Stimulated activated CD4-positive, alpha-beta T cell treated with anti-CD3 and anti-CD28 coated beads, TNF-alpha, amount 100 ng/mL, for 48 hours (primary cell): ENCODE results near the gene WDR82.

Source experiments
- DNase-seq, 3 donors: peaks; one replicate each; pipeline ENCODE4 v3.0.0-alpha.2; 2020; ENCODE audit warnings: low read depth in 3 of 3

WDR82 gene

DNA sequence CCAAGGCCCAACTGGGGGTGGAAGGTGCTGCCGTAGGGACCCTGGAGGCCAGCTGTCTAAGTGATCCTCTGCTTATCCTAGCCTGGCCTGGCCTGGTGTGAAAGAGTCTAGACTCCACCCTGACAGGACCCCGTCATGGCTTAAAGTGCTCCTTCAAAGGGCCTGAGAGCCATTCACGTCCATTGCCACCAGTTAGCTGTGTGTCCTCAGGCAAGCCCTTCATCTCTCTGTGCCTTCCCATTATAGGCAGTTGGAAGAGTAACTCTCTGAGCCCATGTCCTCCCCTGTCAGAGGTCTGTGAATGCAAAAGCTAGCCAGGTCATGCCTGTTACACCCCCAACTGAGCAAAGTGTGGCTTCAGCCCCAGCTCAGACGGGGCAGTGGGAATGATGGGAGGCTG lies 28.5 kb upstream of the WDR82 start:
- no peak for DNase-seq

DNA sequence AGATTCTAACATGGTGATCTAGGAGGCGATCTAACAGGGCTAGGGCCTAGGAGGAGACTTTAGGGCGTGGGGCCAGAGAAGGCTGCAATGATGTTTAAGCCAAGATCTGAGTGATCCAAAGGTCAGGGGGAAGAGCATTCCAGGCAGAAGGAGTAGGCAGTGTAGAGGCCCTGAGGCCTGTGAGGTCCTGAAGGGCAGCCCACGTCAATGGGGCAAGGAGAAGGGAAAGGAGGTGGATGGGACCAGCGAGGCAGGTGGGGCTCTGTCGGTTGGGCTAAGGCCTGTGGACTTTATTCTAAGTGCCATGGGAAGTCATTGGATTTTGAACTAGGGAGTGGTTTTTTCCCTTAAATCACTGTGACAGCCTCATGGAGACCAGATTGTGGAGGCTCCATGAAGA lies 27.5 kb upstream of the WDR82 start:
- DNase-seq: no peak

GRCh38 chr3:52303811-52304210 lies 25.4 kb upstream of the WDR82 start:
- DNase-seq: no peak

- no peak for DNase-seq
These were observed 24.1 kb upstream of the WDR82 start for GRCh38 chr3:52302426-52303145.

DNA sequence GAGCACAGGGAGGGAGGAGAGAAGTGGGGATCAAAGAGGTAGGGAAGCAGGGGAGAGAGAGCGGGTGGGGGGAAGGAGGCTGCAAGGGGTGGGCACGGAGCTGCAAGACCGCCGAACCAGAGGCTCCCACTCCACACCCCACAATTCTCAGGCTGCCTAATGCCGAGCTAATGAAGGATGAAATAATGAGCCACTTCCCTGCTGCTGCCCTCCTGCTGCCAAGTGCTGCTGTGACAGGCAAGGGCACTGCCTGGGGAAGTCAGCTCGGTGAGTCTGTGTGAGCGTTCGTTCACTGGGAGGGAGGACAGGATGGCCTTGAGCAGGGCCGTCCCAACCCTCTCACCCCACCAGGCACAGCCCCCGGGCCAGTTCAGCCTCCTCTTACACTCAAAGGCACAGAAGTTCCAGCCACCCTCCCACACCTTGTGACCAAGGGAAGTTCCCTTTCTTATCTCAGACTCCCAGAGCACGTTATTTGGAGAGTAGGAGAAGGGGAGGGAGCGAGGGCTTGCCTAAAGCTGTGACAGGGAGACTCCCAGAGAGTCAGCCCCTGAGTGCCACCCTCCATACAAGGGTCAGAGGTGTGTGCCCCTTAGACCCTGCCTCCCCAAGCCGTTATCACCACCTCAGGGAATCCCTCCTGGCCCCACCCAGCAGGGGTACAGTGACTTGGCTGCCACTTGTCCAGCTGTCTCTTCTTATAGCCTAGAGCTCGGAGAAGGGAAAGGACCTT lies 21.6 kb upstream of the WDR82 start:
- DNase-seq: no peak

DNA sequence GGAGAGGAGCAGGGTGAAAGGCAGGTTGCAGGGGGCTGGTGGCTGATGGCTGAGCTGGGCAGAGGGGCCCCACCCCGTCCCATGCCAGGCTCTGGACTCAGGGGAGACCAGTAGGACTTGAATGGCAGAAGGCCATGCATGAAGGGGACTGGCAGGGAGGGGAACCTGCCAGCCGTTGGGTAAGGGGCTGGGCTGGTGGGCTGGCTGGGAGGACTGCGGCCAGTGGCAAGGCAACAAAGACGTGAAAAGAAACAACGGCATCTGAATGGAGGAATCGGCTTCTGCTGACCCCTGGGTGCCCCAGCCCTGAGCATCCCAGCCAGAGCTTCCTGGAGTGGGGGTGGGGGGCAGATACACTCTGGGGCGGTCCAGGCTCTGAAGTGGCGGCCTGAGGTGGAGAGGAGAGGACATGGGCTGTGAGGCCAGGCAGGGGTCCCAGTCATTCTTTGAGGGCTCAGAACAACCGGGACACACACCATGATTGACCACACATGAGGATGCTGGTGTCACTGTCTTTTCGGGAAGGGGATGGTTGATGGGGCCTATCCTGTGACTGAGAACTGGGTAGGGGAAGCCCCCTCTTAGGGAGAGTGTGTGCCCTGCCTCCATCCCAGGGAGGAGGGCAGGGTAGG lies 20.9 kb upstream of the WDR82 start:
- no peak for DNase-seq

GRCh38 chr3:52298149-52299098 lies 20.0 kb upstream of the WDR82 start:
- no peak for DNase-seq

DNA sequence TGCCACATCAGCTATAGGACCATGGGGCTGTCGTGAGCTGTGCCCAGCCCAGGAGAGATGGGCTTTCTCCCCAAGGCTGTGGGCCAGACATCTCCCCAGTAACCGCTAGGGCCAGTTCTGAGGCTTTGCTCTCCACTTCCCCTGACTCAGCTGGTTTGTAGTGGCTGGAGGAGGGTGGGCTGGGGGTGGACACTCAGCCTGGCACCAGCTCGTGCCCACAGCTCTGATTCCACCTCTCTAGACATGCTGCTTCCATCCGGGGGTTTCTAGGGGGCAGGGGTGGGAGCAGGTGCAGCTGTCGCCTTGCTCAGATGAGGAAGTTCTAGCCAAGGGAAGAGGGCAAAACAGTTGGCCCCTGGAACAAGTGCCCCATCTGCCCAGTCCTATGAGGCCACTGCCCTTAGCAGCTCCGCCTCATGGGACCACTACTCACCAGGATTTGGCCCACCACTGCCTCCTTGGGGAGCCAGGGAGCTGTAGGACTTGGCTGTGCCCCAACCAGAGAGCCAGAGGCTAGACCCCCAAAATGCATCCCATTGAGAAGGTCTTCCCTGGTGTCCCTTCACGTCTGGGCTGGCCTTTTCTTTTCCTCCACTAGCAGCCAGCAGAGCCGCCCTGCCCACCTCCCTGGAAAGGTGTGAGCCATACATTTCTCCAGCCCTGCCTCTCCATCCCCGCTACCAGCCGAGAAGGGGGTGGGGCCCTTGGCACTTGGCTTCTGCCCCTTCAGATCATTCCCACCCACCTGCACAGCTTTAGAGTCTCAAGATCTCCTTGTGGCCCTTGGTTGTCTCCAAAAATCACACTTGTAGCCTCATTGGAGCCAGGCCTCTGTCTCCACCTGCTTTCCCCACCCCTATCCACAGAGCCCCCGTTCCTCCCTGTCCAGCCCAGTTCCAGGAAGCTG lies 19.0 kb upstream of the WDR82 start:
- DNase-seq: no peak

- no peak for DNase-seq
These were observed 17.3 kb upstream of the WDR82 start for GRCh38 chr3:52295671-52296208.

DNA sequence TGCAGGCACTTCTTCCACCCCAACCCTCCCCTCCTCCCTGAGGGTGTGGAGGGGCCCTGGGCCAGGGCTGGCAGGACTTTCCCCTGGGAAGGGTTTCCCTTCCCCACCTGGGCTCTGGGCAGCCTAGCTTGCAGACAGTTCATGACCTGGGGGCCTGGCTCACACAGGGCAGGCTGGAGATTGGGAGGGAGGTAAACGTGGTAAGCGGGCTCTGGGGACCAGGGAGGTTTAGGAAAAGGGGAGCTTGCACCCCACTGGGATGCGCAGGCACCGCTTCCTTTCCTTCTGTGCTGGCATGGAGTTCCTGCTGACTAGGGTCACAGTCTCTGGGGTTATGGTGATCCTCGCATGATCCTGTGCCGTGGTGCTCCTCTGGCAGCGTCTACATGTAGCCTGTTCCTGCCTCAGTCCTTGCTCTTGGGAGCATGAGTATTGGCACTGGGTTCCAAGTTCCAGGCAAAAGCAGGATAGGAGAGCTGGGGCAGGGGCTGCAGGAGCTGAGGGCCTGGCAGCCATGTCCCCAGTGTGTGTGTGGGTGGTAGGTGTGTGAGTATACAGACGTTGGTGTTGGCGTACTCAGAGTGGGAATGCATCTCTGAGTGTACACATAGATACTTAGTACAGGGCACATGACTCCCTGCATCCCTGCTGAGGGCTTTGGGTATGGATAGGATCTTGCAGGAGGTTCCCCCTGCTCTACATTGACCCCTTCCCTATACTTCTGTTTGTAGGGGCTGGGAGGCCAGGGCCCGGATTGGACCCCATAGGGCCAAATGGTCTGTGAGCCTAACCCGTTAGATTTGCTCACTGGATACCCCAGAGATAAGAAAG lies 16.1 kb upstream of the WDR82 start:
- no peak for DNase-seq

DNA sequence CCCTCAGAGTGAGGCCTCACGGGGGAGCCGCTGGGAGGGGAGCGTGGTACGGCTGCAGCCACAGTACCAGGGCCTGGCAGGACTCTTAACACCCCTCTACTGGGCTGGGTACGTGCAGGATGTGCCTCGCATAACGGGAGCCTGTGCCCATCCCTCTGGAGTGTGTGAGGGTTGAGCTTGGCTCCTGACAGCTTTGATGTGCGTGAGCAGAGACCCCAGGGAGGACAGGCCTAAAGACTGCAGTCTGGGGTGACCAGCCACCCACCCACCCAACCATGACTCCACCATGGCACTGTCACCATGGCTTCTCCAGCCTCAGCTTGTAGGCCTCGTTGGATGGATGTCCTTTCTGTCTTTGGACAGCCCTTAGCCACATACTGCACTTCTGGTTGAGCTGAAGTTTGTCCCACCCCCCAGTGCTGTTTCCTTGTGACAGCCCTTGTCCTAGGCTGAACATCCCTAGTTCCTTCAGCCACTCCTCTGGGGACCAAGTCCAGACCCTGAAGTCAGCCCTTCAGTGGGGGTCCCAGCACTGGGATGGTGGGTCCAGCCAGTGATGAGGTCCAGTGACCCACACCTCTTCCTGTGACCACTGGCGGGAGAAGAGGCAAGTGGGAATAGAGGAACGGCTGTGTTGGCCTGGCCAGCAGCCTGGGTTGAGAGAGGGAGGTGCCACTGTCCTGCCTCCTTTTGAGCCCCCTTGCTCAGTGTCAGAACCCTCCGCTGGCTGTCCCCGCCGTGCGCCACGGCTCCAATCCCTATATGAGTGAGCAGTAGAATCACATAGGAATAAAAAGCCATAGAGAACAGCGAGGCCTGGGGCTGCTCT lies 15.3 kb upstream of the WDR82 start:
- DNase-seq: no peak

- no peak for DNase-seq
These were observed 14.0 kb upstream of the WDR82 start for GRCh38 chr3:52292247-52293065.

DNA sequence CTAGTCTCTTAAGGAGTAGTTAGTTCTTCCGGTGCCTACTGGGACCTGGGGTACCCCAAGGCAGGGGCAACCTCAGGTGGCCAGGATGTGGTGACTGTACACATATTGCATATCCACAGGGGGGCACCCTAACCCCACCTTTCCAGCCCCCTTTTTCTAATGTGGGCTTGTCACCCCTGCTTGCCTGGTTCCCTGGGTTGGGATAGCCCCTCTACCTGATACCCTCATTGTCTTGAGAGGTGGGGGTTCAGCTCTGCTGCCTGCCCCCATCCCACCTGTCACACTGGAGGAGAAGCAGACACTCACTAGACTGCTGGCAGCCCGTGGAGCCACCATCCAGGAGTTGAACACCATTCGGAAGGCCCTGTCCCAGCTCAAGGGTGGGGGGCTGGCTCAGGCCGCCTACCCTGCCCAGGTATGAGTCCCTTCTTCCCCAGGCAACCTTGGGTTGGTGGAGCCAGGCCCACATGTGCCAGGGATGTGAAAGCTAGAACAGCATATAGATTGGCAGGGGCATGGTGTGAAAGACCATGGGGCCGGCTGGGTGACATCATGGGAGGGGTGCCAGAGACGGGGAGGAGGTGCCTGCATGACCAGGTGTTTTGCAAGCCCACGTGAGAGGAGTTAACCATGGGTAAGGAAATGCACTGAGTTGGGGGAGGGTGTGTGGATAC lies 13.2 kb upstream of the WDR82 start:
- DNase-seq: no peak

DNA sequence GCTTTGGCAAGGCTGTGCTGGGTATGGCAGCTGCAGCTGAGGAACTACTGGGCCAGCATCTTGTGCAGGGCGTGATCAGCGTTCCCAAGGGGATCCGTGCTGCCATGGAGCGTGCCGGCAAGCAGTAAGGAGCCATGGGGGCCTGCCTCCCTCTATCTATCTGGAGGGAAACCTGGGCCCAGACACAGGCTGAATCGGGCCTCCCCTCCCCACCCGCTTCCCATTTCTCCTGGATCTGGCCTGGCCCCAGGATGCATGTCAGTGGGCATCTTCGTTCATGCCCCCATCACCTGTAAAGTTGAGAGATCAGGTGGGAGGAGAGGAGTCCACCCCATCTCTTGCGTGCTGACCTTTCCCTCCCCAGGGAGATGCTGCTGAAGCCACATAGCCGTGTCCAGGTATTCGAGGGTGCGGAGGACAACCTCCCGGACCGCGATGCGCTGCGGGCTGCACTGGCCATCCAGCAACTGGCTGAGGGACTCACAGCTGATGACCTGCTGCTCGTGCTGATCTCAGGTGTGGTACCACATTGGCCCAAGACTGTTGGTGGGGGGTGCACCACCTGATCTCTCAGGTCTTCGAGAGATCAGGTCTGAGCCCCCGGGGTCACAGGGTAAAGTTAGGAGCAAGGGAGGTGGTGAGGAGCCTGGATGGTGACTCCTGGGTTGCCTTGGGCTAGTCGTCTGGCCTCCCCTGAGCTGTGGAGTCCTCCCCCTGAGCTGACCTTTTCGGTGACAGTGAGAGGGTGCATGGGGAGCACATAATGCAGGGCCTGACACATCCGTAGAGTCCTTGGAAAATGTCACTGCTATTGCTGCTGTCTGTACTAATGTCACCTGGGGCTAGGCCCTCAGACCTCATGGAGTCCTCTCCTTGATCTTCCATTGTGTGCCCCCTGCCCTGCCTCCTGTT lies 12.4 kb upstream of the WDR82 start:
- no peak for DNase-seq

- no peak for DNase-seq
These were observed 11.5 kb upstream of the WDR82 start for GRCh38 chr3:52289747-52290595.
